AG04449 (cell line): ENCODE data around the gene RBP5.

Source experiments
- CTCF ChIA-PET: fragments of 350-600 bp; formaldehyde crosslinking; extraction: SDS; loops from one replicate; lab custom pipeline; 2021; ENCODE audit warnings: antibody characterized with exemption; lab: Yijun Ruan, JAX
- POLR2A ChIA-PET: fragments of 400-600, 350-600 bp; formaldehyde crosslinking; extraction: SDS; loops from one replicate; lab custom pipeline; 2020; ENCODE audit warnings: antibody characterized with exemption, inconsistent platforms; lab: Yijun Ruan, JAX
- DNase-seq: peaks from one replicate; pipeline ENCODE4 v3.0.0-alpha.2; 2010; ENCODE audit warnings: low read depth, low spot score
- H3K4me3 ChIP-seq: 2 replicates; pipeline ENCODE4 v1.5.1; 2011; ENCODE audit warnings: low read depth, mild to moderate bottlenecking, control low read depth, low read length
- TF ChIP-seq, protein P1 (sequence below): IDR thresholded peaks from one replicate; pipeline ENCODE4 v1.5.1; 2011; ENCODE audit warnings: mild to moderate bottlenecking, moderate library complexity, low read length, control low read depth, inconsistent platforms; ENCODE audit not compliant: insufficient read depth; ENCODE audit errors: missing control alignments

Gene RBP5, protein sequence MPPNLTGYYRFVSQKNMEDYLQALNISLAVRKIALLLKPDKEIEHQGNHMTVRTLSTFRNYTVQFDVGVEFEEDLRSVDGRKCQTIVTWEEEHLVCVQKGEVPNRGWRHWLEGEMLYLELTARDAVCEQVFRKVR

DNA sequence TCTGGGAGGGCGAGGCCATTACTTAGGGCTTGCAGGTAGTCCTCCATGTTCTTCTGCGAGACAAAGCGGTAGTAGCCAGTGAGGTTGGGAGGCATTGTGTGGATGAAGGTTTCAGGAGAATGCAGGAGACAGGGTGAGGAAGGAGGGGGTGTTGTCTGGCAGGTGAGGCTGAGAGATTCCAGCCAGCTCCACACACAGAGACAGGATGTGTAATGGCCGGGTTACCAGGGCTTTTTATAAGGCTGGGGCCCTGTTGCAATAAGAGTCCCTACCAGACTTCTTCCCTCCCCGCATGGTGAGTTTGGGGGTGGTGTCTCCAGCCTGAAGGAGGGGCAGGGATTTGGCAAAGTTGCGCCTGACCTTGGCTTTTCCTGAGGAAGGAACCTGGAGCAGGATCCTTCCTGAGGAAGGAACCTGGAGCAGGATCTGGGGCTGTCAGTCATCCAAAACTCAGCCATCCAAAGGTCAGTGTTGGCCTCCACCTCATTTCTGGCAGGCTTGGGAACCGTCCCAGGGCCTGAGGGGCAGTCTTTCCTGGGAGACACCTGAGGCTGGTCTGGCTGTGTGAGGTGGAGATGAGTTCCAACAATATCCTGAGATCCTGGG is at the start of gene RBP5:
RBP5 (minus strand) TSS at position 209 of the 606 bp plus-strand sequence; CDS start at position 95, 114 bp downstream.
- CTCF ChIA-PET: interaction anchor here (1.5 to 12.6 kb wide), 4 partner anchors 14 to 19 kb away, joined by 5 to 158 read pairs (median 25); partner anchors contain the start of gene C1RL
- no peak for DNase-seq
- POLR2A ChIA-PET: no interaction called here
- TF ChIP-seq, protein P1, sequence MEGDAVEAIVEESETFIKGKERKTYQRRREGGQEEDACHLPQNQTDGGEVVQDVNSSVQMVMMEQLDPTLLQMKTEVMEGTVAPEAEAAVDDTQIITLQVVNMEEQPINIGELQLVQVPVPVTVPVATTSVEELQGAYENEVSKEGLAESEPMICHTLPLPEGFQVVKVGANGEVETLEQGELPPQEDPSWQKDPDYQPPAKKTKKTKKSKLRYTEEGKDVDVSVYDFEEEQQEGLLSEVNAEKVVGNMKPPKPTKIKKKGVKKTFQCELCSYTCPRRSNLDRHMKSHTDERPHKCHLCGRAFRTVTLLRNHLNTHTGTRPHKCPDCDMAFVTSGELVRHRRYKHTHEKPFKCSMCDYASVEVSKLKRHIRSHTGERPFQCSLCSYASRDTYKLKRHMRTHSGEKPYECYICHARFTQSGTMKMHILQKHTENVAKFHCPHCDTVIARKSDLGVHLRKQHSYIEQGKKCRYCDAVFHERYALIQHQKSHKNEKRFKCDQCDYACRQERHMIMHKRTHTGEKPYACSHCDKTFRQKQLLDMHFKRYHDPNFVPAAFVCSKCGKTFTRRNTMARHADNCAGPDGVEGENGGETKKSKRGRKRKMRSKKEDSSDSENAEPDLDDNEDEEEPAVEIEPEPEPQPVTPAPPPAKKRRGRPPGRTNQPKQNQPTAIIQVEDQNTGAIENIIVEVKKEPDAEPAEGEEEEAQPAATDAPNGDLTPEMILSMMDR: no peak
- H3K4me3 ChIP-seq: peak within 1 kb of the TSS; percentile 81

DNA sequence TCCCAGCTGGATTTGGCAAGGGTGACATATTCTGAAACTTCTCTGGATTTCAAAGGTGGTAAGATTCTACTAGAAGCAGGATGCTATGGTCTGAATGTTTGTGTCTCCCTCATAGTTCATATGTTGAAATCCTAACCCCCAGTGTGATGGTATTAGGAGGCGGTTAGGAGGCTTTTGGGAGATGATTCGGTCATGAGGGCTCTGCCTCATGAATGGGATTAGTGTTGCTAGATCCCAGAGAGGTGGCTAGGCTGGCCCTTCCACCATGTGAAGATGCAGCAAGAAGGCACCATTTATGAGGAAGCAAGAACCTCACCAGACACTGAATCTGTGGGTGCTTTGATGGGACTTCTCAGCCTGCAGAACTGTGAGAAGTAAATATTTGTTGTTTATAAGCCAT is 49.8 kb upstream of the RBP5 start:
- POLR2A ChIA-PET: no interaction called here
- CTCF ChIA-PET: interaction anchor here (1.0 to 1.5 kb wide), 3 partner anchors 10 to 38 kb away, joined by 3 to 6 read pairs (median 4); partner anchors contain the start of gene PEX5
- H3K4me3 ChIP-seq: no peak overlapping the region
- TF ChIP-seq, protein P1: no peak
- DNase-seq: no peak

DNA sequence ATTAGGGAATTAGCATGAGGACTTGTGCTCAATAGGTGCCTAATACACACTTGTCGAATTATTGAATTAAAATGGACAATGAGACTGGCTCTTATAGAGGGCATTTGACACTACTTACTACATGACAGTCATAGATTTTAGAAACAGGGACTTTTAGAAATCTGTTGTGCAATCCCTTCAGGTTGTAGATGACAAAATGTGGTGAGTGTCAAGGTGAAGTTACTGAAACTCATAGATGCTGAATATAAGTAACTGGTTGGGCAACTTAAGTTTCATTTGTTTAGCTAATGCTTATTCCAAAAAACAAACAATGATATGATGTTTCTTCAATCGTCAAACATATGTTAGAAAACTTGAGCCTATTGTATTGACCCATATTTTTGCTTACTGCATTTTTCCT is 47.9 kb upstream of the RBP5 start:
- TF ChIP-seq, protein P1: no peak
- POLR2A ChIA-PET: no interaction called here
- CTCF ChIA-PET: interaction anchor here (3.3 kb wide), 1 partner anchor 32 kb away, joined by 23 read pairs; no protein-coding TSS in a partner anchor
- no peak for DNase-seq
- no peak overlapping the region for H3K4me3 ChIP-seq

DNA sequence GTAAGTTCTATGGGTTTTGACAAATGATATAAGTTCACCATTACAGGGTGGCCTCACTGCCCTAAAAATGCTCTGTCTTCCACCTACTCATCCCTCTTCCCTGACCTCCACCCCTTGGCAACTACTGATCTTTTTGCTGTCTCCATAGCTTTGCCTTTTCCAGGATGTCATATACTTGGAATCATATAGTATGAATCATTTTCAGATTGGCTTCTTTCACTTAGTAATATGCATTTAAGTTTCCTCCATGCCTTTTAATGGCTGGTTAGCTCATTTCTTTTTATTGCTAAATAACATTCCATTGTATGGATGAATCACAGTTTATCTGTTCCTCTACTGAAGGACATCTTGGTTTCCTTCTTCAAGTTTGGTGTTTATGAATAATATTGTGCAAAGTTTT is 46.8 kb upstream of the RBP5 start:
- CTCF ChIA-PET: interaction anchor here (0.9 to 3.3 kb wide), 3 partner anchors 11 to 30 kb away, joined by 3 to 23 read pairs (median 4); no protein-coding TSS in a partner anchor
- TF ChIP-seq, protein P1: no peak
- no peak for DNase-seq
- POLR2A ChIA-PET: no interaction called here
- H3K4me3 ChIP-seq: no peak overlapping the region

DNA sequence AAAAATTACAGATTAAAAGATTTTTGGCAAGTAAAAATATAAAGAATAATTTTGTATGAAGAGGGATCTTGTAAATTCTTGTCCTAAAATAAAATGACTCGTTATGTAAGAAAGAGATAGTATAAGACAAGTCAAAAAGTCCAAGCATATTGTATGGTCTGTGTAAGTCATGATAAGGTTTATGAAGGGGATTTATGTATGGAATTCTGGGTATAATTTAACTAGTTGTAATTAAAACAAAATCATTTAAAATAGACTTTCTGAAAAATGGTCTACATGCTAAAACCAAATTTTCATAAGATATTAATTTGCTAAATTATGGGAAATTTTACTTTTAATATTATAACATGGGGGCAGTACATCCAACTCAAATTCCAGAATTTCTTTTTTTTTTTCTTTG is 43.2 kb upstream of the RBP5 start:
- CTCF ChIA-PET: interaction anchor here (1.4 kb wide), 1 partner anchor 28 kb away, joined by 5 read pairs; no protein-coding TSS in a partner anchor
- TF ChIP-seq, protein P1: no peak
- DNase-seq: no peak
- POLR2A ChIA-PET: no interaction called here
- H3K4me3 ChIP-seq: no peak overlapping the region

DNA sequence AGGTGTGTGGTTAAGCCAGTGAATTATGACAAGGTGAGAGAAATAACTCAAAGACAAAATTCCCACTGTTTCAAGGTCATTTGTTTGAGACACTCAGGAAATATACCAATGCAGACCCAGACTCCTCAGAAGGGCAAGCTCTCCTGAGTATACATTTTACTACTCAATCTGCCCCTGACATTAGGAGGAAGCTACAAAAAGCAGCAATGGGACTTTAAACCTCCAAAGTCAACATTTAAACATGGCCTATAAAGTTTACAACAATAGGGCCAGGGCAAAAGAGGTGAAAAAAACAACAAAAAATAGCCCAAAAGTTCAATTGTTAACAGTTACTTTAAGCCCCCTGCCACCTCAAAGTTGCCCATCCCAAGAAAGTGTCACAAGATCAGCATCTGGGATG is 41.3 kb upstream of the RBP5 start:
- ChIA-PET CTCF (interaction anchor here (0.8 to 1.9 kb wide), 3 partner anchors 8 to 25 kb away, joined by 3 to 10 read pairs (median 5); no protein-coding TSS in a partner anchor), POLR2A (no interaction called here)
- no peak for DNase-seq
- TF ChIP-seq, protein P1: no peak
- H3K4me3 ChIP-seq: no peak overlapping the region
